AG04450 (cell line): Measurements from ENCODE around the gene RASAL3. TPM values are rescaled to one million over a fixed set of nuclear protein-coding genes. Genes with fewer than 3 reads are reported as not detected.

Source experiments
- CTCF ChIA-PET: fragments of 300-600, 350-600 bp; formaldehyde crosslinking; extraction: SDS; loops from one replicate; lab custom pipeline; 2022; ENCODE audit warnings: antibody characterized with exemption, inconsistent platforms; lab: Charles Lee
- POLR2A ChIA-PET: fragments of 350-600 bp; formaldehyde crosslinking; extraction: SDS; loops from one replicate; lab custom pipeline; 2021; ENCODE audit warnings: antibody characterized with exemption, inconsistent platforms; lab: Yijun Ruan, JAX
- DNase-seq: peaks from one replicate; pipeline ENCODE4 v3.0.0-alpha.2; 2011; ENCODE audit warnings: low read depth, low spot score
- H3K27ac ChIP-seq: one replicate; pipeline ENCODE4 v1.5.1; 2012; ENCODE audit warnings: low read depth, low read length, control low read depth
- H3K27me3 ChIP-seq: one replicate; pipeline ENCODE4 v1.6.0; 2012; ENCODE audit warnings: low read length; ENCODE audit not compliant: control insufficient read depth, insufficient read depth
- H3K4me3 ChIP-seq: 2 replicates; pipeline ENCODE4 v1.5.1; 2011; ENCODE audit warnings: mild to moderate bottlenecking, low read depth, low read length, control low read depth
- H3K9me3 ChIP-seq: 2 replicates; pipeline ENCODE4 v1.5.1; 2012; ENCODE audit warnings: low read length; ENCODE audit not compliant: control insufficient read depth, insufficient read depth
- CTCF ChIP-seq: IDR thresholded peaks from 2 replicates; pipeline ENCODE4 v1.5.1; 2011; ENCODE audit warnings: low read depth, low read length, control low read depth, inconsistent platforms
- polyA plus RNA-seq: library from polyadenylated mRNA; depleted of rRNA; stranded (reverse); fragments of >200 nt; gene quantifications from 2 replicates; pipeline ENCODE4 v1.2.3, GENCODE V29; 2011

Gene RASAL3
- polyA plus RNA-seq, 1 experiment = 0.21 TPM

DNA sequence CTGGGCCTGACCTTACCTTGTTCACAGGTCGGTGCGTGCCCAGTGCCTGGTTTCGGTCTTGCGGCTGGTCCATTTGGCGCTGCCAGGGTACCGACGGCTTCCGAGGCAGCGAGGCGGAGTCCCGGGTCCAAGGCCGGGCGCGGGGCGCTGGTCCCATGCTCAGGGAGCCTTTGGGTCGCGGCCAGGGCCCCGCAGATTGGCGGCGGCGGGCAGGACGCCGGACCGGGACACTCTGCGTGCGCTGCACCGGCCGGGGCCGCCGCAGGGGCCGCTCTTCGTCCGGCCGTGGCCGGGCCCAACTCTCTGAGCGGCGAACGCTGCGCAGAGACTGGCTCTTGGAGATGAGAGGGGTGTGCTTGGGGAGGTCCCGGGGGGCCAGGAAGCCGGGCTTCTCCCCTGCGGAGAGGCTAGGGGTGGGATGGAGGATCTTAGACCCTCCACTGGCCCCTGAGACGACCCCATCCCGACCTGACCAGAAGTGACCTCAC, 11.2 kb downstream of the RASAL3 start:
- CTCF ChIA-PET = interaction anchor here (0.6 to 0.9 kb wide), 4 partner anchors 13 to 317 kb away, joined by 3 to 6 read pairs (median 3); no protein-coding TSS in a partner anchor

DNA sequence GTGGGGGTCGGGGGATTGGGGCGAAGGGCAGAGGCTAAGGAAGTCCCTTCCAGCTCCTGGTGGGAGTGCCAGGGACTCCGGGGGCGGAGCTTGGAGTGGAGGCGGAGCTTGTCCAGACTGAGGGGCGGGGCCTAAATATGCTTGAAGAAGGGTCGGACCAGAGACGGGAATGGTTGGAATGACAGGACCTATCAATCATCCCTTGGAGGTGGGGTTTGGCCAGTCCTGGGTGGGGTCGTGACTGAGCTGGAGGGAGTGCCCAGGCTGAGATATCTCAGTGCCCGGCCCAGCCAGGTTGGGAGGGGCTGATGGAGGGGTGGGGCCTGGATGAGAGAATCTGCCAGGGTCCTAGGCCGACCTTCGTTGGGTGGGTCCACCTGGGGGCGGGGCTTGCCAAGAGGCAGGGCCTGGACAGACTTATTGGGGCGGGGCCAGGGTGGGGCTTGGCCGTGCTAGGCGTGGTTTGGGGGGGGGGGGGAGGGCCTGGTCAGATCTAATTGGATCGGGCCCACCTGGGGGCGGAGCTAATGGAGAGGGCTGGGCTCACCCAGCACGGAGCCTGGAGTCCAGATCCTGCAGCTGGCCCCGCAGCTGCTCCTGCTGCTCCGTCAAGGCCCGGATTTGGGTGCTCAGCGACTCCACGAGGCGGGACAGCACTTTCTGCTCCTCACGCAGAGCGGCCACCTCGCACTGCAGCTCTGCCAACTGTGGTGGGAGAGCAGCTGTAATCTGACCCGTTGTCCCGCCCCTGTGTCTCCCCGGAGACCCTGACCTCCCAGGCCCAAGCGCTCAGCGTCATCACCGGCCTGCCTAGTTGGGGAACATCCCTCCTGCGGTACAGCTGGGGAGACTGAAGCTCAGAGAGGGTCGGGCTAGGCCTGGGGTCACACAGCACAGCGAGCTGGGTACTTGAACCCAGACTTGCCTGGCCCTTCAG, 12.0 kb downstream of the RASAL3 start:
- Histone ChIP-seq H3K27me3 (peaks cover 17% of the 10 kb centered on the region), H3K9me3 (peaks cover 7% of the 10 kb centered on the region; the same call in 1 of the 2 replicates), H3K27ac (no peak overlapping the region), H3K4me3 (peak overlapping the region; percentile 46)
- DNase-seq = peak; percentile 8
- ChIA-PET POLR2A (interaction anchor here (0.6 to 2.7 kb wide), 10 partner anchors 8 to 104 kb away, joined by 3 to 8 read pairs (median 4); partner anchors contain the start of gene AKAP8L), CTCF (interaction anchor here (0.6 to 0.9 kb wide), 3 partner anchors 15 to 103 kb away, joined by 3 to 6 read pairs (median 5); no protein-coding TSS in a partner anchor)
- no peak for TF ChIP-seq CTCF

More for the DNA sequence above, 11.2 kb downstream of the RASAL3 start:
- Histone ChIP-seq H3K4me3 (peak overlapping the region; percentile 46), H3K9me3 (peaks cover 7% of the 10 kb centered on the region; the same call in 1 of the 2 replicates), H3K27me3 (peaks cover 23% of the 10 kb centered on the region), H3K27ac (no peak overlapping the region)
- TF ChIP-seq CTCF = peak; percentile 30
- POLR2A ChIA-PET = interaction anchor here (0.6 to 2.7 kb wide), 4 partner anchors 15 to 103 kb away, joined by 3 to 8 read pairs (median 4); no protein-coding TSS in a partner anchor
- DNase-seq = no peak

DNA sequence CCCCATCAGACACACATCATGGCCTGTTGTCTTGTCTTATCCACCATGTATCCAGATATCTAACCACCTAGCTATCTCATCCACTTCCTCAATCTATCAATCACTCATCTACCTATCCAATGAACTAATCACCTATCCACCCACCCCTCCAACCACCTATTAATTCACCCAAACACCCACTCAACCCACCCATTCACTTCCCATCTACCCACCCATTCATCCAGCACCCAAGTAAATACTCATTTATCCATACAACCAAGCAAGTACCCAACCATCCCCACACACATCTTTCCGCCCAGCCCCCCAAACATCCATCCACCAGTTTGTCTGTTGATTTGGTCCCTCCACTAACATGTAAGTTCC, 13.8 kb downstream of the RASAL3 start:
- Histone ChIP-seq H3K27me3 (peaks cover 4% of the 10 kb centered on the region), H3K27ac (no peak overlapping the region), H3K4me3 (no peak overlapping the region), H3K9me3 (peaks cover 4% of the 10 kb centered on the region; the same call in 1 of the 2 replicates)
- POLR2A ChIA-PET = interaction anchor here (0.5 to 2.7 kb wide), 2 partner anchors 17 to 28 kb away, joined by 4 to 8 read pairs; no protein-coding TSS in a partner anchor
- CTCF ChIA-PET = interaction anchor here (0.6 kb wide), 1 partner anchor 276 kb away, joined by 3 read pairs; no protein-coding TSS in a partner anchor
- no peak for DNase-seq
- TF ChIP-seq CTCF = no peak

DNA sequence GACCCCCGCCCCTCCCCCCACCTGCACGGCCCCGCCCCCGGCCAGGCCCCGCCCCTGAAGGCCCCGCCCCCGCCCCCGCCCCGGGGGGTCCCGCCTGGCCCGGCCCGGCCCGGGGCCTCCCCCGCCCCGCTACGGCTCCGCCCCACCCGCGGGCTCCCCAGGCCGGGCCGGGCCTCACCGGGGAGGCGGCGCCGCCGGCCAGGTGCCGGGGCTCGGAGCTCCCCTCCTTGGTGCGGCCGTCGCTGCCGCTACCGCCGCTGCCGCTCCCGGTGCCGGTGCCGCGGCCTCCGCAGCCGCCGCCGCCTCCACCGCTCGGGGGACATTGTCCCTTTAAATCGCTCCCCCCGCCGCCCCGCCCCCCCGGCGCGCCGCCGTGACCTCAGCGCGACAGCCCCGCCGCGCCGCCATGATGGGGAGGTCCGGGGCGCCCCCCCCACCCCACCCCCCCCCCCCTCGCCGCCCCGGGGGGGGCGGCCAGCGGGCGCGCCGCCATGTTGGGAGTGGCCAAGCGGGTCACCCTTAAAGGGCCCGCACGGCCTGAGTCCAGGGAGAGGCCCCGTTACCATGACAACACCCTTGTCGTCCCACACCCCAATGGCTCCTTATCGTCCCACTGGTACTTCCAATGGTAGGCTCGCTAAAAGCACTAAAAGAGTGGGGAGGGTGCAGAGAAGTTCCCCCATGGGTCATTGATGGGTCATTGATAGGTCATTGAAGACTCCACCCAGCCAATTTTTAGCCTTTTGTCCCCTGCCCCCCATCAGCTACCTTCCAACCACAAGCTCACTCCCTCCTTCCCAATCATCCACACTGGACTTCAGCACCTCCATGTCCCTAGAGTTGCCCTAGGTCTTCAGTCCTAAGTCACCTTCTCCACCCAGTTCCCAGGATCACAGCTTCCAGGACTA, 14.5 kb downstream of the RASAL3 start, which contains the start of gene WIZ:
Gene WIZ, minus strand, starts transcription at position 337 of the 908 bp plus-strand sequence. CDS start 1,649 bp downstream, outside the sequence.
- no peak within 1 kb of the TSS for H3K27ac ChIP-seq
- ChIA-PET POLR2A (no interaction called here), CTCF (interaction anchor here (0.6 kb wide), 1 partner anchor 275 kb away, joined by 3 read pairs; no protein-coding TSS in a partner anchor)
- TF ChIP-seq CTCF = no peak
- peak; percentile 3 for DNase-seq
- H3K27me3 ChIP-seq = no peaks in the 10 kb centered on the region
- H3K4me3 ChIP-seq = peak within 1 kb of the TSS; percentile 72
- peaks cover 4% of the 10 kb centered on the region; the same call in 1 of the 2 replicates for H3K9me3 ChIP-seq
